ENCODE data around the gene CGN.

DNA sequence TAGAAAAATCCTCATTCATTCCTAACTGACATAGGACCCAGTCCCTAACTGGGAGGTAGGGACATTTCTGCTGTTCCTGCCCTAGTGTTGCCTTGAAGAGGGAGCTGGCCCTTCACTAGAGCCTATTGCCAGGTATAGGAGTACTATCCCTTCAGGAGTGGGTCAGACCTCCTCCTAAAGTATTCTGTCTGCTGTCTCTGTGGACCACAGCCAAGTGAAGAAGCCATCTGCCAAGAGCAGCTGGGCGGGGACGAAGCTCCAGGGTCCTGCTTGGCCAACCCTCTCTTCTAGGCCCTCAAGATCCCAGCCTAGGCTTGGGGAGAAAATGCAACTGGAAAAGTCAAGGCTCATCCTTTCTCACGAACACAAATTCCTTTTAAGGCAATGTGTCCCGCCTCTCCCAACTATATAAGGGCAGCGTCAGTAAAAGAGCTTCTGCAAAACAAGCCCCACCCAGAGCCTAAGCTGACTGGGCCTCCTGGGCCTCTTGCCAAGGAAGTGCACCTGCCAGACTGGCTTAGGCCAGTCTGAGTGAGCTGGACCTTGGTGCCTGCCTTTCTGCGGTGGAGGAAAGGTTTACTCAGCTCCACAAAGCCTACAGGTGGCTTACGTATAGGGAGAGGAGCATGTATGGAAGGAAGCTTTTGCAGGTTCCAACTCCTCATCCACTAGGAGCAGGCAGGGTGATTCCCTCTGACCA lies 28.3 kb downstream of the CGN start:
- TF ChIP-seq, protein P1, sequence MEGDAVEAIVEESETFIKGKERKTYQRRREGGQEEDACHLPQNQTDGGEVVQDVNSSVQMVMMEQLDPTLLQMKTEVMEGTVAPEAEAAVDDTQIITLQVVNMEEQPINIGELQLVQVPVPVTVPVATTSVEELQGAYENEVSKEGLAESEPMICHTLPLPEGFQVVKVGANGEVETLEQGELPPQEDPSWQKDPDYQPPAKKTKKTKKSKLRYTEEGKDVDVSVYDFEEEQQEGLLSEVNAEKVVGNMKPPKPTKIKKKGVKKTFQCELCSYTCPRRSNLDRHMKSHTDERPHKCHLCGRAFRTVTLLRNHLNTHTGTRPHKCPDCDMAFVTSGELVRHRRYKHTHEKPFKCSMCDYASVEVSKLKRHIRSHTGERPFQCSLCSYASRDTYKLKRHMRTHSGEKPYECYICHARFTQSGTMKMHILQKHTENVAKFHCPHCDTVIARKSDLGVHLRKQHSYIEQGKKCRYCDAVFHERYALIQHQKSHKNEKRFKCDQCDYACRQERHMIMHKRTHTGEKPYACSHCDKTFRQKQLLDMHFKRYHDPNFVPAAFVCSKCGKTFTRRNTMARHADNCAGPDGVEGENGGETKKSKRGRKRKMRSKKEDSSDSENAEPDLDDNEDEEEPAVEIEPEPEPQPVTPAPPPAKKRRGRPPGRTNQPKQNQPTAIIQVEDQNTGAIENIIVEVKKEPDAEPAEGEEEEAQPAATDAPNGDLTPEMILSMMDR (IDR thresholded peaks at IDR 0.05; ENCODE audit: low read depth, low read length) = no peak
- TF ChIP-seq, protein P2, sequence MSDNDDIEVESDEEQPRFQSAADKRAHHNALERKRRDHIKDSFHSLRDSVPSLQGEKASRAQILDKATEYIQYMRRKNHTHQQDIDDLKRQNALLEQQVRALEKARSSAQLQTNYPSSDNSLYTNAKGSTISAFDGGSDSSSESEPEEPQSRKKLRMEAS (IDR thresholded peaks at IDR 0.05; ENCODE audit: low read depth, low read length) = 0 out of 2 replicates have a peak, but pooled peaks have one; percentile 29
- no peak for TF ChIP-seq POLR2A (IDR thresholded peaks at IDR 0.05; ENCODE audit: extremely low read depth, insufficient read length)
